ENCODE measurements around the gene KRTAP5-5. TPM values are rescaled to one million over a fixed set of nuclear protein-coding genes. Genes with fewer than 3 reads are reported as not detected.
"Not testable (repeated sequence)": the region's sequence is repeated elsewhere in the genome, so short reads cannot be mapped to it uniquely, and the experiment has no call there.

KRTAP5-5 gene
- total and polyA plus RNA-seq, 10 of the 15 experiments (the other 5 are each of a cell fraction or from before 2014, with no cell fraction given), result not detected

DNA sequence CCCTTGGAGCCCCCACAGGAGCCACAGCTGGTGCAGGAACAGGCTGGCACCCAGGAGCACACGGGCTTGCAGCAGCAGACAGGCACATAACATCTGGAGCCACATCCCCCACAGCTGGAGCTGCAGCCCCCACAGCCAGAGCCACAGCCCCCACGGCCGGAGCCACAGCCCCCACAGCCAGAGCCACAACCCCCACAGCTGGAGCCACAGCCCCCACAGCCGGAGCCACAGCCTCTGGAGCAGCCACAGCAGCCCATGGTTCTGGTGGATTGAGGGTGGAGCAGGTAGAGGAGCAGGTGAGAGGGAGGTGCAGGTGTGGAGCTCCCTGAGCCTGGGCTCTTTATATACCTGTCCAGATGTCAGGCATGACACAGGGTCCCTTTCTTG, 31.6 kb upstream of the KRTAP5-5 start, which contains the start of gene KRTAP5-2 (continued):
- TF ChIP-seq ZBTB40 (IDR thresholded peaks at IDR 0.05; ENCODE audit: borderline replicate concordance), result no peak

DNA sequence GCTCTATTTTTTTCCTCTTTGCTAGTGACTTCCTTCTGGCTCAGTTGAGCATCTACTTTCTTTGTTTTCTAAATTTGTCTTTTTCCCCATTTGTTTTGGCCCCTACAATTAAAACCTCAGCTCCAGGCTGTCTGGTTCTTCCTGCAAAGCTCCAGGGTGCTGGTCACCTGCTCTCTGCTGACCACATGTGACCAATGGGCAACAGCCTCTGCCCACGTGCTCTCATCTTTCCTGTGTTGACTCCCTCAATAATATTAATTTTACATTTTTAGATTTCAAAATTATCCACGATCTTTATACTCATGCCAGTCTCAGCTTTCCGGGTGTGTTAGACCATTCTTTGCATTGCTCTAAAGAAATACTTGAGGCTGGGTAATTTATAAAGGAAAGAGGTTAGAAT, 31.2 kb upstream of the KRTAP5-5 start:
- intact Hi-C loops (cut with micrococcal nuclease; ENCODE audit: unreplicated experiment); H3K4me1 ChIP-seq (ENCODE audit: control insufficient read depth, insufficient read depth, low read length); FAIRE-seq; H3K27ac ChIP-seq (ENCODE audit: control insufficient read depth, insufficient read depth); DNase-seq (ENCODE audit: low read depth, low spot score); H4K20me1 ChIP-seq (ENCODE audit: control insufficient read depth, insufficient read depth); H3K27me3 ChIP-seq (replicated peaks in 1 of 2; ENCODE audit: control insufficient read depth in 2 of 2, insufficient read depth in 2 of 2, low read length in 1 of 2); H3K9ac ChIP-seq (ENCODE audit: control insufficient read depth, insufficient read depth, low read length); ATAC-seq; H3K4me3 ChIP-seq; H3K9me3 ChIP-seq (replicated peaks; ENCODE audit: control insufficient read depth, insufficient read depth, low read length); H3K36me3 ChIP-seq (ENCODE audit: control insufficient read depth in 2 of 2, insufficient read depth in 2 of 2, low read length in 1 of 2); in situ Hi-C loops (cut with MboI); H3K4me2 ChIP-seq (ENCODE audit: control insufficient read depth, insufficient read depth); POLR2A ChIA-PET; H3K79me2 ChIP-seq (ENCODE audit: control insufficient read depth, insufficient read depth, low read length); BruUV-seq (replicated peaks); H2AFZ ChIP-seq (ENCODE audit: control insufficient read depth, low read depth, low read length): not testable (repeated sequence)
- 13% methylated on average over 3 of the region's 3 CpGs for WGBS (ENCODE audit: insufficient coverage, insufficient replicate concordance, low lambda C conversion rate, missing lambda C conversion rate)
- CTCF ChIA-PET, result interaction anchor here (1.2 kb wide), 1 partner anchor 15 kb away, joined by 3 read pairs; no protein-coding TSS in a partner anchor
- SMC1A ChIA-PET (ENCODE audit: uncharacterized antibody, unreplicated experiment), result interaction anchor here (1.8 kb wide), 1 partner anchor 28 kb away, joined by 4 read pairs; no protein-coding TSS in a partner anchor
- RAD21 ChIA-PET (ENCODE audit: unreplicated experiment), result interaction anchor here (0.6 kb wide), 1 partner anchor 1623 kb away, joined by 7 read pairs; no protein-coding TSS in a partner anchor
